ENCODE results near the gene ZNF235. TPM values are rescaled to one million over a fixed set of nuclear protein-coding genes. Genes with fewer than 3 reads are reported as not detected.
"Not testable (repeated sequence)": the region's sequence is repeated elsewhere in the genome, so short reads cannot be mapped to it uniquely, and the experiment has no call there.

Gene ZNF235
- polyA plus RNA-seq, 1 donor, result 7.6 TPM

- Histone ChIP-seq H3K27me3 (ENCODE audit: control insufficient read depth, insufficient read depth, low read length) (no peaks in the 10 kb centered on the region), H3K9me3 (ENCODE audit: control insufficient read depth, low read depth, low read length) (peaks cover 6% of the 10 kb centered on the region), H3K36me3 (ENCODE audit: control insufficient read depth, insufficient read depth, low read length) (no peaks in the 10 kb centered on the region), H3K4me1 (ENCODE audit: control insufficient read depth, insufficient read depth, low read length) (peaks cover 8% of the 10 kb centered on the region), H3K4me3 (ENCODE audit: low read length) (peak overlapping the region; percentile 65), H3K27ac (ENCODE audit: low read length) (peak overlapping the region; percentile 85)
- DNase-seq, result peak; percentile 4 to 16
- WGBS (ENCODE audit: insufficient coverage, low lambda C conversion rate), result 63% methylated on average over 2 of the region's 6 CpGs
These were observed 44.0 kb downstream of the ZNF235 start for GRCh38 chr19:44260695-44261446.

DNA sequence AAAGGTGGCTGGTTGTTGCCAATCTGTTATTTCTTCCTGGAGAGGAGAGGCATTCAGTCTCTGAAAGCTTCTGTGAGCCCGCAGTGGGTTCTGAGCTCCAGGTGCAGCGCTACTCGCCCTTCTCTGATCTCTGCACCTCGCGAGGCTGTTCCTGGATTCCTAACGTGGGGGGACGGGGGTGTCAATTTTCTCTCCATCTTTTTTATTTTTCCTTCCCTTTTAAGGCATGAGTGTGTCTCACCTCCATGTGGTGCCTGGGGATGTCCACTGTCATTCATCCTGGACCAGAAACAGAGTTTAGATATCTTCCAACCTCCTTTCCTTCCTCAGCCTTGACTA lies 44.5 kb downstream of the ZNF235 start:
- peak in 1 of 2 donors; percentile 4 for DNase-seq
- Histone ChIP-seq H3K36me3 (ENCODE audit: control insufficient read depth, insufficient read depth, low read length) (no peaks in the 10 kb centered on the region), H3K4me3 (ENCODE audit: low read length) (peak overlapping the region; percentile 65), H3K27ac (ENCODE audit: low read length) (peak overlapping the region; percentile 85), H3K27me3 (ENCODE audit: control insufficient read depth, insufficient read depth, low read length) (no peaks in the 10 kb centered on the region), H3K9me3 (ENCODE audit: control insufficient read depth, low read depth, low read length) (peaks cover 12% of the 10 kb centered on the region), H3K4me1 (ENCODE audit: control insufficient read depth, insufficient read depth, low read length) (peaks cover 8% of the 10 kb centered on the region)
- 5% methylated on average over 4 of the region's 7 CpGs for WGBS (ENCODE audit: insufficient coverage, low lambda C conversion rate)

- no peak overlapping the region for H3K4me3 ChIP-seq (ENCODE audit: low read length)
- 100% methylated on average over 1 of the region's 2 CpGs for WGBS (ENCODE audit: insufficient coverage, low lambda C conversion rate)
- H3K9me3 ChIP-seq (ENCODE audit: control insufficient read depth, low read depth, low read length), result peaks cover 14% of the 10 kb centered on the region
- no peak for DNase-seq
- H3K4me1 ChIP-seq (ENCODE audit: control insufficient read depth, insufficient read depth, low read length), result peaks cover 8% of the 10 kb centered on the region
- H3K27me3 ChIP-seq (ENCODE audit: control insufficient read depth, insufficient read depth, low read length), result no peaks in the 10 kb centered on the region
- no peaks in the 10 kb centered on the region for H3K36me3 ChIP-seq (ENCODE audit: control insufficient read depth, insufficient read depth, low read length)
- H3K27ac ChIP-seq (ENCODE audit: low read length), result no peak overlapping the region
These were observed 45.9 kb downstream of the ZNF235 start for GRCh38 chr19:44258835-44259413.

- 100% methylated on average over 1 of the region's 1 CpG for WGBS (ENCODE audit: insufficient coverage, low lambda C conversion rate)
- Histone ChIP-seq H3K4me3 (ENCODE audit: low read length) (no peak overlapping the region), H3K27ac (ENCODE audit: low read length) (no peak overlapping the region), H3K4me1 (ENCODE audit: control insufficient read depth, insufficient read depth, low read length) (peaks cover 8% of the 10 kb centered on the region), H3K36me3 (ENCODE audit: control insufficient read depth, insufficient read depth, low read length) (no peaks in the 10 kb centered on the region), H3K9me3 (ENCODE audit: control insufficient read depth, low read depth, low read length) (peaks cover 14% of the 10 kb centered on the region), H3K27me3 (ENCODE audit: control insufficient read depth, insufficient read depth, low read length) (no peaks in the 10 kb centered on the region)
- no peak for DNase-seq
These were observed 46.7 kb downstream of the ZNF235 start for GRCh38 chr19:44258136-44258535.

DNA sequence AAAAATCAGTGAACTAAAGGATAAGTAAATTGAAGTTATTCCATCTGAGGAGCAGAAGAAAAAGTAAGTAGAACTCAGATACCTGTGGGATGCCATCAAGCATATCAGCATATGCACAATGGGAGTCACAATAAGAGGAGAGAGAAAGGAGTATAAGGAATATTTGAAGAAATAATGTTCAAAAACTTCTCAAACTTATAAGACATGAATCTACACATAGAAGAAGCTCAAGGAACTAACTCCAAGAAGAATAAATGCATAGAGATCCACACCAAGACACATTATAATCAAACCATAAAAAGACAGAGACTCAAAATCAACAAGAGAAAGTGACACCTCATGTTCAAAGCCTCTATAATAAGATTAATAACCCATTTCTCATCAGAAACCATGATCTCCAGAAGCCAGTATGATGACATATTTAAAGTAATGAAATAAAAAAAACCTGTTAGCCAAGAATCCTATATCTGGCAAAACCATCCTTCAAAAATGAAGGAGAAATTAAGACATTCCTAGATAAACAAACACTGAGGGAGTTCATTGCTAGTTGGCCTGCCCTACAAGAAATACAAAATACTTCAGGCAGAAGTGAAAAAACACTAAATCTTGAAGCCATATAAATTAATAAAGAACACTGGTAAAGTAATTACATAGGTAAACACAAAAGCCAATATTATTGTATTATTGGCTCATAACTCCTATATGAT lies 49.0 kb downstream of the ZNF235 start:
- peaks cover 18% of the 10 kb centered on the region for H3K9me3 ChIP-seq (ENCODE audit: control insufficient read depth, low read depth, low read length)
- H3K27ac ChIP-seq (ENCODE audit: low read length), result no peak overlapping the region
- no peak overlapping the region for H3K4me3 ChIP-seq (ENCODE audit: low read length)
- peaks cover 6% of the 10 kb centered on the region for H3K4me1 ChIP-seq (ENCODE audit: control insufficient read depth, insufficient read depth, low read length)
- H3K36me3 ChIP-seq (ENCODE audit: control insufficient read depth, insufficient read depth, low read length), result no peaks in the 10 kb centered on the region
- H3K27me3 ChIP-seq (ENCODE audit: control insufficient read depth, insufficient read depth, low read length), result no peaks in the 10 kb centered on the region
- no peak for DNase-seq

GRCh38 chr19:44254496-44254895 lies 50.3 kb downstream of the ZNF235 start:
- Histone ChIP-seq H3K36me3 (ENCODE audit: control insufficient read depth, insufficient read depth, low read length) (no peaks in the 10 kb centered on the region), H3K4me3 (ENCODE audit: low read length) (no peak overlapping the region), H3K27me3 (ENCODE audit: control insufficient read depth, insufficient read depth, low read length) (no peaks in the 10 kb centered on the region), H3K9me3 (ENCODE audit: control insufficient read depth, low read depth, low read length) (peaks cover 27% of the 10 kb centered on the region), H3K27ac (ENCODE audit: low read length) (no peak overlapping the region), H3K4me1 (ENCODE audit: control insufficient read depth, insufficient read depth, low read length) (no peaks in the 10 kb centered on the region)
- no CpG with 5 or more reads among the region's 2 CpGs for WGBS (ENCODE audit: insufficient coverage, low lambda C conversion rate)
- no peak for DNase-seq

DNA sequence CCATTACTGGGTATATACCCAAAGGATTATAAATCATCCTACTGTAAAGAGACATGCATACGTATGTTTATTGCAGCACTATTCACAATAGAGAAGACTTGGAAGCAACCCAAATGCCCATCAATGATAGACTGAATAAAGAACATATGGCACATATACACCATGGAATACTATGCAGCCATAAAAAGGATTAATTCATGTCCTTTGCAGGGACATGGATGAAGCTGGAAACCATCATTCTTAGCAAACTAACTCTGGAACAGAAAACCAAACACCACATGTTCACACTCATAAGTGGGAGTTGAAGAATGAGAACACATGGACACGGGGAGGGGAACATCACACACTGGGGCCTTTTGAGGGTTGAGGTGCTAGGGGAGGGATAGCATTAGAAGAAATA lies 51.4 kb downstream of the ZNF235 start:
- H3K27ac ChIP-seq (ENCODE audit: low read length), result not testable (repeated sequence)
- H3K9me3 ChIP-seq (ENCODE audit: control insufficient read depth, low read depth, low read length), result peaks cover 35% of the 10 kb centered on the region

GRCh38 chr19:44252332-44252731 lies 52.5 kb downstream of the ZNF235 start:
- H3K9me3 ChIP-seq (ENCODE audit: control insufficient read depth, low read depth, low read length), result peaks cover 37% of the 10 kb centered on the region
- not testable (repeated sequence) for DNase-seq; H3K36me3 ChIP-seq (ENCODE audit: control insufficient read depth, insufficient read depth, low read length); H3K27me3 ChIP-seq (ENCODE audit: control insufficient read depth, insufficient read depth, low read length); H3K27ac ChIP-seq (ENCODE audit: low read length); H3K4me1 ChIP-seq (ENCODE audit: control insufficient read depth, insufficient read depth, low read length); H3K4me3 ChIP-seq (ENCODE audit: low read length)
- 100% methylated on average over 1 of the region's 2 CpGs for WGBS (ENCODE audit: insufficient coverage, low lambda C conversion rate)

More for the DNA sequence above, 51.4 kb downstream of the ZNF235 start:
- DNase-seq; H3K27me3 ChIP-seq (ENCODE audit: control insufficient read depth, insufficient read depth, low read length); H3K36me3 ChIP-seq (ENCODE audit: control insufficient read depth, insufficient read depth, low read length); H3K4me1 ChIP-seq (ENCODE audit: control insufficient read depth, insufficient read depth, low read length); H3K4me3 ChIP-seq (ENCODE audit: low read length): not testable (repeated sequence)
- WGBS (ENCODE audit: insufficient coverage, low lambda C conversion rate), result 100% methylated on average over 1 of the region's 2 CpGs

- H3K27me3 ChIP-seq (ENCODE audit: control insufficient read depth, insufficient read depth, low read length), result no peaks in the 10 kb centered on the region
- no peak overlapping the region for H3K4me3 ChIP-seq (ENCODE audit: low read length)
- WGBS (ENCODE audit: insufficient coverage, low lambda C conversion rate), result no CpG with 5 or more reads among the region's 8 CpGs
These were observed 68.4 kb downstream of the ZNF235 start for GRCh38 chr19:44236384-44236783.

More at GRCh38 chr19:44236384-44236783, 68.4 kb downstream of the ZNF235 start:
- Histone ChIP-seq H3K36me3 (ENCODE audit: control insufficient read depth, insufficient read depth, low read length) (peaks cover 51% of the 10 kb centered on the region), H3K4me1 (ENCODE audit: control insufficient read depth, insufficient read depth, low read length) (no peaks in the 10 kb centered on the region), H3K9me3 (ENCODE audit: control insufficient read depth, low read depth, low read length) (peaks cover 41% of the 10 kb centered on the region), H3K27ac (ENCODE audit: low read length) (no peak overlapping the region)
- DNase-seq, result no peak

All from large intestine (tissue), 3 donors.